Measurements from ENCODE around the gene CAMSAP1.
"Not testable (repeated sequence)": the region's sequence is repeated elsewhere in the genome, so short reads cannot be mapped to it uniquely, and the experiment has no call there.

The CAMSAP1 gene

GRCh38 chr9:135919318-135919890 lies 12.1 kb upstream of the CAMSAP1 start:
- TF ChIP-seq, protein P1, sequence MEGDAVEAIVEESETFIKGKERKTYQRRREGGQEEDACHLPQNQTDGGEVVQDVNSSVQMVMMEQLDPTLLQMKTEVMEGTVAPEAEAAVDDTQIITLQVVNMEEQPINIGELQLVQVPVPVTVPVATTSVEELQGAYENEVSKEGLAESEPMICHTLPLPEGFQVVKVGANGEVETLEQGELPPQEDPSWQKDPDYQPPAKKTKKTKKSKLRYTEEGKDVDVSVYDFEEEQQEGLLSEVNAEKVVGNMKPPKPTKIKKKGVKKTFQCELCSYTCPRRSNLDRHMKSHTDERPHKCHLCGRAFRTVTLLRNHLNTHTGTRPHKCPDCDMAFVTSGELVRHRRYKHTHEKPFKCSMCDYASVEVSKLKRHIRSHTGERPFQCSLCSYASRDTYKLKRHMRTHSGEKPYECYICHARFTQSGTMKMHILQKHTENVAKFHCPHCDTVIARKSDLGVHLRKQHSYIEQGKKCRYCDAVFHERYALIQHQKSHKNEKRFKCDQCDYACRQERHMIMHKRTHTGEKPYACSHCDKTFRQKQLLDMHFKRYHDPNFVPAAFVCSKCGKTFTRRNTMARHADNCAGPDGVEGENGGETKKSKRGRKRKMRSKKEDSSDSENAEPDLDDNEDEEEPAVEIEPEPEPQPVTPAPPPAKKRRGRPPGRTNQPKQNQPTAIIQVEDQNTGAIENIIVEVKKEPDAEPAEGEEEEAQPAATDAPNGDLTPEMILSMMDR (IDR thresholded peaks at IDR 0.05; ENCODE audit: extremely low read depth, insufficient read depth, missing control alignments), result no peak
- in situ Hi-C loops (cut with MboI; ENCODE audit: low pct_unique_long_range_greater_than_20kb, low sequenced_read_pairs, unreplicated experiment), result no loop called here
- no peak for DNase-seq (ENCODE audit: low spot score)

DNA sequence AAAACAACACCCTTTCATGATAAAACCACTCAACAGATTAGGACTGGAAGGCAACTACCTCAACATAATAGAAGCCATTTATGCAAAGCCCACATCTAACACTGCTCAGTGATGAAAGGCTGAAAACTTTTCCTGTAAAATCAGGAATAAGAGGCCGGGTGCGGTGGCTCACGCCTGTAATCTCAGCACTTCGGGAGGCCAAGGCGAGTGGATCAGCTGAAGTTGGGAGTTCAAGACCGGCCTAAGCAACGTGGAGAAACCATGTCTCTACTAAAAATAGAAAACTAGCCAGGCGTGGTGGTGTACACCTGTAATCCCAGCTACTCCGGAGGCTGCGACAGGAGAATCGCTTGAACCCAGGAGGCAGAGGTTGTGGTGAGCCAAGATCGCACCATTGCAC lies 8.9 kb upstream of the CAMSAP1 start:
- in situ Hi-C loops (cut with MboI; ENCODE audit: low pct_unique_long_range_greater_than_20kb, low sequenced_read_pairs, unreplicated experiment), result not testable (repeated sequence)

DNA sequence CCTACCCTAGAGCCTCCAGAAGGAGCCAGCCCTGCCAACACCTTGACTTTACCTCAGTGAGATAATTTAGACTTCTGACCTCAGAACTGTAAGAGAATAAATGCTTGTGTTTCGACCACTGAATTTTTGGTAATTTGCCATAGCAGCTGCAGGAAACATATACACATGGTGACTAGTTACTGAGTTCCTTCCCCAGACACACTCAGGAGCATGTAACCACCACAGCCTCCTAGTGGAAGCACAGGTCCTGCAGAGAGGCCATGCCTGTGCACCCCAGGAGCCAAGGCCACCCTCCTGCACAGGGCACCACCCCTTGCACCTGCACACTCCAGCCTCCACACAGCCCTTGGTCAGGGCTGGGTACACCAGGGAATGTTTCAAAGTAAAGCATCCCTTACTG lies 7.6 kb upstream of the CAMSAP1 start:
- no peak for DNase-seq (ENCODE audit: low spot score)
- TF ChIP-seq, protein P1 (IDR thresholded peaks at IDR 0.05; ENCODE audit: extremely low read depth, insufficient read depth, missing control alignments), result no peak
- in situ Hi-C loops (cut with MboI; ENCODE audit: low pct_unique_long_range_greater_than_20kb, low sequenced_read_pairs, unreplicated experiment), result no loop called here

More for the DNA sequence above, 8.9 kb upstream of the CAMSAP1 start:
- DNase-seq (ENCODE audit: low spot score), result not testable (repeated sequence)

GRCh38 chr9:135911233-135911632 lies 3.9 kb upstream of the CAMSAP1 start:
- DNase-seq (ENCODE audit: low spot score); in situ Hi-C loops (cut with MboI; ENCODE audit: low pct_unique_long_range_greater_than_20kb, low sequenced_read_pairs, unreplicated experiment): not testable (repeated sequence)

- in situ Hi-C loops (cut with MboI; ENCODE audit: low pct_unique_long_range_greater_than_20kb, low sequenced_read_pairs, unreplicated experiment), result no loop called here
Measured at GRCh38 chr9:135910757-135911156, 3.4 kb upstream of the CAMSAP1 start.

DNA sequence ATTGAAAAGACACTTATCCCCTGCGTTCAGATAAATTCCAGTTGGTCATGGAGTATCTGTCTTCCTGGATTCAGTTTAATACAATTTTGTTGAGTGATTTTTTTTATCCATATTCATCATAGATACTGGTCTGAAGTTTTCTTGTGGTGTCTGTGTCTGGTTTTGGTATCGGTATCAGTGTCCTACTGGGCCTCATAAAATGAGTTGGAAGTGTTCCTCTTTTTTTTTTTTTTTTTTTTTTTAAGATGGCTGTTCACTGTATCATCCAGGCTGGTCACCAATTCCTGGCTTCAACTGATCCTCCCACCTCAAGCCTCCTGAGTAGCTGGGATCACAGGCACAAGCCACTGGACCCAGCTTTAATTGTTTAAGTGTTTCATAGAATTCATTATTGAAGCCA lies 2.9 kb upstream of the CAMSAP1 start:
- in situ Hi-C loops (cut with MboI; ENCODE audit: low pct_unique_long_range_greater_than_20kb, low sequenced_read_pairs, unreplicated experiment), result no loop called here
- no peak for DNase-seq (ENCODE audit: low spot score)

More at GRCh38 chr9:135910757-135911156, 3.4 kb upstream of the CAMSAP1 start:
- DNase-seq (ENCODE audit: low spot score), result no peak
- TF ChIP-seq, protein P1 (IDR thresholded peaks at IDR 0.05; ENCODE audit: extremely low read depth, insufficient read depth, missing control alignments), result no peak

GRCh38 chr9:135909371-135909770 lies 2.0 kb upstream of the CAMSAP1 start:
- TF ChIP-seq, protein P1 (IDR thresholded peaks at IDR 0.05; ENCODE audit: extremely low read depth, insufficient read depth, missing control alignments), result no peak
- in situ Hi-C loops (cut with MboI; ENCODE audit: low pct_unique_long_range_greater_than_20kb, low sequenced_read_pairs, unreplicated experiment), result no loop called here
- DNase-seq (ENCODE audit: low spot score), result no peak

More for the DNA sequence above, 2.9 kb upstream of the CAMSAP1 start:
- TF ChIP-seq, protein P1 (IDR thresholded peaks at IDR 0.05; ENCODE audit: extremely low read depth, insufficient read depth, missing control alignments), result no peak

GRCh38 chr9:135908754-135909204 lies 1.4 kb upstream of the CAMSAP1 start:
- in situ Hi-C loops (cut with MboI; ENCODE audit: low pct_unique_long_range_greater_than_20kb, low sequenced_read_pairs, unreplicated experiment), result no loop called here
- no peak for DNase-seq (ENCODE audit: low spot score)
- TF ChIP-seq, protein P1 (IDR thresholded peaks at IDR 0.05; ENCODE audit: extremely low read depth, insufficient read depth, missing control alignments), result no peak

All from GM13977 (cell line).